GM15510 (cell line): ENCODE data around the gene RRP1.

Experiments used
- POLR2A ChIP-seq: IDR thresholded peaks from 3 replicates; pipeline ENCODE4 v1.6.1; 2011; ENCODE audit warnings: borderline replicate concordance; ENCODE audit not compliant: insufficient read length; ENCODE audit errors: extremely low read depth

Gene RRP1

DNA sequence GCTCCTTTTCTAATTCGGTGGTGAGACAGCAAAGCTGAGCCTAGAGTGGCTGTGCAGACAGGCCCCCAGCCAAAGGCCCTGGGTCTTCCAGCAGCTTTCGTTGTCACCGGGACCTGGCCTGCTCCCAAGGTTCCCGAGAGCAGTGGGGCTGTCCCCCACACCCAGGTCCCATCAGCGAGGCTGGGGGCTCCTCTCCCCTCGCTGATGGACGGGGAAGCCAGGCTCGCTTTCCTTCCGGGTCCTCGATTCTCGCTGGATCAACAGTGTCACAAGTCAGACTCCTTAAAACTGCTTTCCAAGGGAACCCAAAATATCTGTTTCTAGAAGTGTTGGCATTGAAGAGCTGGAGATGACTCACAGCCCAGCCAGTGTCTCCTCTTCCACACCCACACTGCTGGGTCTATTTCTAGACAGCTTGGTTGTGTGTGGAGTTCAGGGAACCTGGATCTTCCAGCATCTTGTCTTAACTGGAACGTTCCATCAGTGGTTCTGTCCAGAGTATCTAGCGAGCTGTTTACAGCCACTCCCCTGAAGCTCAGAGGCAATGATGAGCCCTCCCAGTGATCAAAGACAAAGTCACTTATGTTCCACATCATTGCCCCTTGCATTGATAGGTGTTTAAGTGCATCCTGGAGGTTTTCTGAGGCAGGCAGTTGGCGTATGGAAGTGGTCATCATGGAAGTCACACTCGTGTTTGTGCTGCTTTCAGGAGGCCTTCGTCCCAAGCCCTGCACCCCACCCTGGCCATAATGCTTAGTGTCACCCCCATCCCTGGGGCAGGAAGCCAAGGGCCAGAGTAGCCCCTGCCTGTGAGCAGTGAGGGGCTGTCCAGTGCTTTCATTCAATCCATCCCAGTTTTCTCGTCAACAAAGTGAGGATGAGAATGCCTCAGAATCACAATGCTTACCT, 35.2 kb downstream of the RRP1 start:
- no peak for TF ChIP-seq POLR2A

- TF ChIP-seq POLR2A, result no peak
Observed at GRCh38 chr21:43825242-43825935, 36.0 kb downstream of the RRP1 start.

GRCh38 chr21:43825936-43826622, 36.7 kb downstream of the RRP1 start:
- no peak for TF ChIP-seq POLR2A

DNA sequence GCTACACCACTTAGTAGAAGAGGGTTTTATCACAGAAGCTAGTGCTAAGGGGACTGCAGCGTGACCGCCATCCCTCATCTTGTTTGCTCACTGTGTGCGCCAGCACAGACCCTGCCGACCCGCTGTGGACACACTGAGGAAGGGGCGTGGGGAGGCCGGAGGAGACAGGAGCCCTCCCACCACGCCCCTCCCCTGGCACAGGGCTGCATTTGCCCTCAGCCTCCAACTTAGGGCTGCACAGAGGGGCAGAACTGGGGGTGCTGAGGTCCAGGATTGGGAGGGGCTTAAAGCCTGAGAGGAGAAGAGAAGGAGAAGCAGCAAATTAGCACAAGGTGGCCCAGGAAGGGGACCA, 37.2 kb downstream of the RRP1 start:
- no peak for TF ChIP-seq POLR2A

DNA sequence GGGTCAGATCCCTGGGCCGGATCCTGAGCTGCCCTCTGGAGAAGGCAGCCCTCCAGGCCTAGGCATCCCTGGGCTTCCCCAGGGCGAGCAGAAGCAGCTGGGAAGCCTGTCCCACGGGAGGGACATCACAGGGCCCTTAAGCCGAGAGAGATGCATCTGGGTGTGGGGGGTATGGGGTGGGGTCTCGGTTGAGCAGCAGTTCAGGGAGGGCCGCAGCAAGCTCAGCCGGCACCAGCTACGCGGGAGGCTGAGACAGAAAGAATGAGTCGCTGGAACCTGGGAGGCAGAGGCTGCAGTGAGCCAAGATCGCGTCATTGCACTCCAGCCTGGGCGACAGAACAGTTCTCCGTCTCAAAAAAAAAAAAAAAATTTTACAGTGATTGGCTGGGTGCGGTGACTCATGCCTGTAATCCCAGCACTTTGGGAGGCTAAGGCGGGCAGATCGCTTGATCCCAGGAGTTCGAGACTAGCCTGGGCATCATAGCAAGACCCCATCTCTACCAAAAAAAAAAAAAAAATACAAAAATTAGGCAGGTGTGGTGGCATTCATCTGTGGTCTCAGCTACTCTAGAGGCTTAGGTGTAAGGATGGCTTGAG, 37.7 kb downstream of the RRP1 start:
- TF ChIP-seq POLR2A, result no peak

- TF ChIP-seq POLR2A, result no peak
Observed at GRCh38 chr21:43829161-43829560, 39.8 kb downstream of the RRP1 start.

- TF ChIP-seq POLR2A, result no peak
Observed at GRCh38 chr21:43829575-43830119, 40.3 kb downstream of the RRP1 start.

- TF ChIP-seq POLR2A, result no peak
Observed at GRCh38 chr21:43832158-43832550, 42.8 kb downstream of the RRP1 start.

- TF ChIP-seq POLR2A, result no peak
Observed at GRCh38 chr21:43832648-43833047, 43.3 kb downstream of the RRP1 start.

DNA sequence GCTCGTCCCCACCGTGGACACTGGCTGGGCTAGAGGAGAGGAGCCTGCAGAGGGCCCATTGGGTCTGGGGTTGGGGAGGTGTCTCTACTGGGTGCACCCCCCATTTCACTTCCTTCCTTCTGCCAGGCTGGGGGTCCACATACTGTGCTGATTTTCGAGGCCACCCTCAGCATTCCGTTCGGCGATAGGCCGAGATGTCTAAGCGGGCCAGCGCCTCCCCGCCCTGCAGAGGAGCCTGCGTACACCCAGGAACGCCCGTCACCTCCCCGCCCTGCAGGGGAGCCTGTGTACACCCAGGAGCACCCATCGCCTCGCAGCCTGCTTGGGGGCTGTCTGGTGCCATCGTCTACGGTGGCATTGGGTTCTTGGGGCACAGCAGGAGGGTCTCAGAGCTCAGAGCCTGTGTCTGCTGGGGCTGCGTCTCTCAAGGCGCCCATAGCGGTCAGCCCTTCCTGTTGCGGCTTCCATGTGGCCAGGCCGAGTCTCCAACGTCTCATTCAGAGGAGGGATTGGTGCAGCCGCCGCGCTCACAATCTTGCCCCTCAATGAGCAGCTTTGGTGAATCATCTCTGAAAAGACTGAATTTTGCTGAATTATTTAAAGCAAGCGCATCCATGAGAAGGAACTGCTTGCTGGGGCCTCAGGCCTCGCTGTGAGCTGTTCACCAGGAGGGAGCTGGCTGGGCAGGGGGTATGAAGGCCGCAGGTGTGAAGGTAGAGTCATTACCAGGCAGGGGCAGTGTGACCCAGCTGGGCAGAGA, 44.9 kb downstream of the RRP1 start:
- TF ChIP-seq POLR2A, result no peak

GRCh38 chr21:43835050-43835449, 45.7 kb downstream of the RRP1 start:
- no peak for TF ChIP-seq POLR2A

- no peak for TF ChIP-seq POLR2A
Observed at GRCh38 chr21:43835861-43836260, 46.5 kb downstream of the RRP1 start.

DNA sequence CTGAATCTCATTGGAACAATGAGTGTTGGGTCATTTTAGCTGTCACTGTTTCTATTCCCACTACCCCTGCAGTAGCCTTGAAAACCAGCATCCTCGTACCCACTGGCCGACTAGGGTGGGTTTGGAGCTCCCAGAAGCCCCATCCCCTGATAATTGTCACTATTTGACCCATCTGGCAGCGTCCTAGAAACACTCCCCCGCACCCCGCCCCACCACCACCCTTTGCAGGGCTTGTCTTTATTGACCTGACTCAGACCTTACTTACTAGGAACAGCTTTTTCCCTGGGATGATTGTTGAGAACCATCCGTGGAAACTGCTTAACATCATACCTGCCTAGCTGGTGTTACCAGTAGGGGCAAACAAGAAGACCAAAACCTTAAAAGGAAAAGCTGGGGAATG, 47.2 kb downstream of the RRP1 start:
- no peak for TF ChIP-seq POLR2A

GRCh38 chr21:43840259-43840658, 50.9 kb downstream of the RRP1 start:
- TF ChIP-seq POLR2A, result no peak
